HTR-8/SVneo (cell line): Measurements from ENCODE around the gene SLC16A1.

Experiments
- DNase-seq: peaks from one replicate; pipeline ENCODE4 v3.0.0; 2011; ENCODE audit warnings: low spot score, mixed read lengths; ENCODE audit not compliant: insufficient read length
- FAIRE-seq: peaks from 2 replicates; lab custom pipeline; 2011; peaks lifted over from hg19 to GRCh38; lab: Jason Lieb, UNC

The SLC16A1 gene

DNA sequence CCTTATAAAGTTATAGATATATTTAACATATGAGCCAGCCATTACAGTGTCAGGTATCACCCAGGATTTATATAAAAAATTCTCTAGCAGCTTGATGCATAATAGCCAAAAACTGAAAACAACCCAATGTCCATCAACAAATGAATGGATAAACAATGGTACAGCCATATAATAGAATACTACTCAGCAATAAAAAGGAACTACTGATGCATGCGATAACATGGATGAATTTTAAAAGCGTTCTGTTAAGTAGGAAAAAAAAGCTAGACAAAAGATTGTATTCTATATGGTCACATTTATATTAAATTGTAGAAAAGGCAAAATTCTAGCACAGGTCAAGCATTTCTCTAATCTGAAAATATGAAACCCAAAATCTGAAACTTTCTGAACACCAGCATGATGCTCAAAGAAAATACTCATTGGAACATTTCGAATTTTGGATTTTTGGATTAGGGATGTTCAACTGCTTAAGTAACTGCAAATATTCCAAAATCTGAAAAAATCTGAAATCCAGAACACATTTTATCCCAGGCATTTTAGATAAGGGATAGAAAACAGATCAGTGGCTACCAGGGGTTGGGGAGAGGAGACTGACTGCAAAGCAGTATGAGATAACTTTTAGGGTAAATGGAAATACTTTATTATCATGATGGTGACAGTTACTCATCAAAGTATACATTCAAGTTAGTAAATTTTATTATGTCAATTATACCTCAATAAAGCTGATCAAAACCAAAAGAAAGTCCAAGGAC lies 22.0 kb downstream of the SLC16A1 start:
- FAIRE-seq (no peak), DNase-seq (no peak)

DNA sequence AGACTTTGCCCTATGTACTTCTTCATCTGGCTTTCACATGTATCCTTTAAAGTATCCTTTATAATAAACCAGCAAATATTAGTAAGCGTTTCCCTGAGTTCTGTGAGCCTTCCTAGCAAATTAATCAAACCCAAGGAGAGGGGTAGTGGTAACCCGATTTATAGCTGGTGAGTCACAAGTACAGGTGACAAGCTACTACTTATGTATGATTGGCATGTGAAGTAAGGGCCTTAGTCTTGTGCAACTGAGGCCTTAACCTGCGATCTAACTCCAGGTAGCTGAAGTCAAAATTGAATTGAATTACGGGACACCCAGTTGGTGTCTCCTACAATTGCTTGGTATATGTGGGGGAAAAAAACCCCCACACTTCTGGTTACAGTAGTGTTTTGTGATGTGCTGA lies 26.0 kb downstream of the SLC16A1 start:
- no peak for FAIRE-seq
- no peak for DNase-seq

DNA sequence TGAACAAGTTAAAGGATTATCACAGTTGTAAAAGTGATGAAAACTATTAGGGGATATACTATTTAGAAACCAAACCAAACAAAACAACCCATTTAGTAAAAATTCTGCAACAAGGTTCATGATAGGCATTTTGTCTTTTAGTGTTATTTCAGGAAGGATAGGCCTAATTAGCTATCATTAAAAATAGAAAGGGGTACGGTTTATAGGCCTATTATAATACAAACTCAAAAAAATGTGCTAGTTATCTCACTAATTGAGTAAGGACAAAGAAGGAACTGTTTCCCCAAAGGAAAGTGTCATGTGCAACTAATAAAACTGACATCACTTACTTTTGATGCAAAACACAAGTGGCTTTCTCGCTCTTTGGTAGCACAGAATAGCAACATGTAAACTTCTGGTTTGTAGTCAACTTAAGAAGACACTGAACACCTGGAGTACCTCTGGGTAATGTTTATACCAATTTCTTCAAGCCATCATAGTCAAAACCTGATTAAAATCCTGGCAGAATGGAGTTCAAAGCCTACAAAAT lies 28.5 kb downstream of the SLC16A1 start:
- FAIRE-seq (no peak), DNase-seq (no peak)

DNA sequence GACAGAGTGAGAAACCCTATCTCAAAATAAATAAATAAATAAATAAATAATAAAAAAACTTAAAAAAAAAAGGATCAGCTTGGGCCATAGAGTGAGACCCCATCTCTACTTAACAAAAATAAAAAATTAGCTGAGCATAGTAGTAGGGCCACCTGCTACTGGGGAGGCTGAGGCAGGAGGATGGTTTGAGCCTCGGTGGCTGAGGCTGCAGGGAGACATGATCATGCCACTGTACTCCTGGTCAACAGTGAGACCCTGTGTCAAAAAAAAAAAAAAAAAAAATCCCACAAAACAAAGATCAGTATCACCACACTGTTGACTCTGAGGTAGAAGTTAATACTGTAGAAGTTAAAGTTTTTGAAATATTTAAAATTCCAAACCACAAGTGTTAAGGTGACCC lies 29.1 kb downstream of the SLC16A1 start:
- no peak for FAIRE-seq

DNA sequence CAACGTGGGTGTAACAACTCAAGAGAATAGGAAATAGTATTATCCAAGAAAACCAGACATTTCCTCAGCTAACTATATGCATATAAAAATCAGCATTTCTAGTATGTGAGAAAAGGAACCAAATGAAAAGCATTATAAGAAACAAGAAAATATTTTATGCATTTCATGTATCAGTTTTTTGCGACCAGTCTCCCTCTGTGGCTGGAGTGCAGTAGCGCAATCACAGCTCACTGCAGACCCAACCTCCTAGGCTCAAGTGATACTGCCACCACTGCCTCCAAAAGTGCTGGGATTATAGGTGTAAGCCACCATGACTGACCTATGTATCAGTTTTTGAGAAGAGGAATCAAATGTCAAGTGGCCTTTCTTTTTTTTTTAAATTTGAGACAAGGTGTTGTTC lies 31.0 kb downstream of the SLC16A1 start:
- DNase-seq (no peak), FAIRE-seq (no peak)

More for the DNA sequence above, 29.1 kb downstream of the SLC16A1 start:
- DNase-seq = no peak

DNA sequence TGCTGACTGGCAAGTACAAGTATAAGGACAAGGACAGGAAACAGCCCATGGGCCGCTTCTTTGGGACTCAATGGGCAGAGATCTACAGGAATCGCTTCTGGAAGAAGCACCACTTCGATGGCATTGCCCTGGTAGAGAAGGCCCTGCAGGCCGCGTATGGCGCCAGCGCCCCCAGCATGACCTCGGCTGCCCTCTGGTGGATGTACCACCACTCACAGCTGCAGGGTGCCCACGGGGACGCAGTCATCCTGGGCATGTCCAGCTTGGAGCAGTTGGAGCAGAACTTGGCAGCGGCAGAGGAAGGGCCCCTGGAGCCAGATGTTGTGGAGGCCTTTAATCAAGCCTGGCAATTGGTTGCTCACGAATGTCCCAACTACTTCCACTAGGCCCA lies 32.0 kb downstream of the SLC16A1 start:
- DNase-seq (no peak), FAIRE-seq (no peak)

DNA sequence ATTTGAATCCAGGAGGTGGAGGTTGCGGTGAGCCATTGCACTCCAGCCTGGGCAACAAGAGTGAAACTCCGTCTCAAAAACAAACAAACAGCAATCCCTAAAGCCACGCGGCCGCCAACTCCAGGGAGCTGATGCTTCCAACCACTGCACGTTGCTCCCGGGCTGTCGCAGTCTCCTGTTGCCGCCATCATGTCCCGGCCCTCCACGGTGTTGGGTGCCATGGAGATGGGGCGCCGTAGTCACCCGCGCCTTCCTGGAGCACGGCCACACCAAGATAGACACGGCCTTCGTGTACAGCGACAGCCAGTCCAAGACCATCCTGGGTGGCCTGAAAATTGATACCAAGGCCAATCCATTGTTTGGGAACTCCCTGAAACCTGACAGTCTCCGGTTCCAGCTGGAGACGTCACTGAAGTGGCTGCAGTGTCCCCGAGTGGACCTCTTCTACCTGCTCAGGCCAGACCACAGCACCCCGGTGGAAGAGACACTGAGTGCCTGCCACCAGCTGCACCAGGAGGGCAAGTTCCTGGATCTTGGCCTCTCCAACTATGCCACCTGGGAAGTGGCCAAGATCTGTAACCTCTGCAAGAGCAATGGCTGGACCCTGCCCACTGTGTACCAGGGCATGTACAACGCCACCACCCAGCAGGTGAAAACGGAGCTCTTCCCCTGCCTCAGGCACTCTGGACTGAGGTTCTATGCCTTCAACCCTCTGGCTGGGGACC lies 32.6 kb downstream of the SLC16A1 start:
- FAIRE-seq (no peak), DNase-seq (no peak)

DNA sequence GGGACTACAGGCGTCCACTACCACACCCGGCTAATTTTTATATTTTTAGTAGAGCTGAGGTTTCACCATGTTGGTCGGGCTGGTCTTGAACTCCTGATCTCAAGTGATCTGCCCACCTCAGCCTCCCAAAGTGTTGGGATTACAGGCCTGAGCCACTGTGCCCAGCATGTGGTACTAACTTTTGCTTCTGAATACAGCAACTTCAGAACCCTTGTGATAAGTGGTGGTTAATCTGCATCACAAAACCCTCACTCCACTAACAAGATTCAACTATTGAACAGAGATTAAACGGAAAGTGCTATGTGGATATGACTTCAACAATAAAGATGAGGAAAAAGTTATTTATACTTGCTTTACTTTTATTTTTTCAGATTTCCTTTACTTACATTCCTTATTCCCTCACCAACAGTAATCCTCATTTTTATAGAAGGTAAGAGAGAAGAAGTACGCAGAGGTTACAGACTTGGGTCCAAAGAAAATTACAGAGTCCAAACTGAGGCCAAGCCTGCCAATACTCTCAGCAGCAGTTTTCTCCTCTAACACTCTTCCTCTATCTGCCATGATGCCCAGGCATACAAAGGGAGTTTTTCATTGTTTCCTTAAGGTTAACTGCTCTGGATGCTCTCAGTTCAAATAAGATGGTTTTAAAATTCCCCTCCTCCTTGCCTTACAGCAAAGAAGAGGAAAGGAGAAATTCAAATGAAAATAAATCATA lies 44.3 kb downstream of the SLC16A1 start:
- DNase-seq (no peak), FAIRE-seq (no peak)

DNA sequence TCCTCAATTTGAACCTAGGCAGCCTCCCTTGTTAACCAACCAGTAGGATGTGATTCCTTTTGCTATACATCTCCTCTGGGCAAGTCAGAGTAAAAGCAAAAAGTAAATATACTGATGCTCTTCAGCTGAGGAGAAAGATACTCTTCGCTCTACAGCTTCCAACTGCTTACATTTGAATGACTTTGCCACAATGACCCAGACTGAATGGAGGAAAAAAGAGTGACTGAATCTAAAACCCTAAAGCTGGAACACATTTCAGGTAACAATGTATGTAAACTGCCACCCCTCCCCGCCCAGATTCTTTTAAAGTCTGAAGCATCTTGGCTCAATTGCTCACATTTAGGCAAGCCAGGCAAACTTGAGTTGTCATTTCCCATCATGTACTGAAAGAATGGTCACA lies 46.1 kb downstream of the SLC16A1 start:
- DNase-seq (no peak), FAIRE-seq (no peak)

DNA sequence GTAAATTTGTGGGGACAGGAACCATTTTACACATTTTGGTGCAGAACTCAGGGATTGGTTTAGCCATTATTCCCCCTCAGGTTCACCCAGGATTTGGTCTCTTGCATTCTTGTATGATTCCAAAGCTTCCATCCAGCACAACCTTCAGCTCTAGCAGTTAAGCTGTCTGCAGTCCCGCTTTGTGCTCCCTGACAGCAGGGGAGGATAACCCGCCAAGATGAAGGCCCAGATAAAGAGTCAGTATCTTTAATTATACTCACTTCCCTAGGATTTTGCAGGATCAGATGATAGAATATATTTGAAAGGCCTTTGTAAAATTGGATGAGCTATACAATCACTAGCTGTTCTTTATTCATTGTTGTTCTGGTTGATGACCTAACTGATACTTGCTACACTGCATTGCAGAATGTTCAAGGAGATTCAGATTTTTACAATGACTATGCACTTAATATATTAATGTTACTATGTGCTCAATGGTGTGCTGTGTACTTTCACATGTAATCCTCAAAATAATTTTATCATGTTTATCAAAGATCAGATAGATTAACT lies 49.8 kb downstream of the SLC16A1 start:
- FAIRE-seq (no peak), DNase-seq (no peak)

DNA sequence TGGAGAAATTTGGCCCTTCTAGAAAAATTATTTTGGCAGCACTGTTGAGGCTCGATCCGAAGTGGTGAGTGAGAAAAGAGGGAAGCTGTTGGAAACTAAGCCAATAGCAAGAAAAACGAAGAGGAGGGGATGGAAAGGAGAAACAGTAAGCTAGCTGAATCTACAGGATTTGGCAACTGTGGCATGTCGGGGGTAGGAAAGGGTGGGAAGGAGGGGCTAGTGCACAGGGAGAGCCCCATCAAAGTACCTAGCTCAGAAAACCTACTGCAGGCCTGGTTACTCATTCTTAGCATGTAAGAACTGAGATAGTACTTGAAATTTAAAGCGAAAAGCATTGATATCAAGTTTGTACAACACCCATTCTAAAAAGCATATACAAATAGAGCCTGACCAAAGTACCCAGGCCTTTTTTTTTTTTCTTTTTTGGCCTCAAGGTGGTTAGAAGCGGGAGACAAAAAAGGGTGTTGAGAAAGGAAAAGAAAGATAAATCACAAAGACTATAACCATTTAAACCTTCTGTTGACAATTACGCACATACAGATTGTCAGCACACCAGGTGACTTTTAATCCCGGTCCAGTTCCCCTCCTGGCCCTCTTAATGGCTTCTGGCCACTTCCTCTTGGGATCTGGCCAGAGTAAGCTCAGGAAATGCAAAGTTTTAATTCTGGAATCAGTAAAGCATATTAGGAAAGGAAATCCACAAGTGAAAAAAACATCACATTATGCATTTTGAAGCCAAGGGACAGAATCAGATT lies 50.4 kb downstream of the SLC16A1 start:
- FAIRE-seq = no peak

DNA sequence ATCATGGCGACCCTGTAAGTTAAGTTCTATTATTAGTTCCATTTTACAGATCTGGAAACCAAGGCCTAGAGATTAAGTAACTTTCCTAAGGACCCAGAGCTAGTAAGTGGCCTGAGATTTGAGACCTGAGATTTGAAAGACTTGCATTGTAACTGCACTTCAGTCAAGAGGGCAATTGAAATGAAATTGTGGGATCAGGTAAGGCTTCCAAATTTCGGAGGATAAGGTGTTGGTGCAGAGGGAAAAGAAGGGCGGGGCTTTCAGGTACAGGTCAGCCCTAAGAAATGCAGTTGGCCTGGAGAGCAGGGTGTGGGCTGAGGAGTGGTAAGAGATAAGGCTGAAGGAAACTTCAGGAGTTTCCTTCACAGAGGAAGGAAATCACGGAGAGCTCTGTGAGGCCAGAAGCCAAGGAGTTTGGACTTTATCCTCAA lies 51.1 kb downstream of the SLC16A1 start:
- FAIRE-seq (no peak), DNase-seq (no peak)

More for the DNA sequence above, 50.4 kb downstream of the SLC16A1 start:
- no peak for DNase-seq

DNA sequence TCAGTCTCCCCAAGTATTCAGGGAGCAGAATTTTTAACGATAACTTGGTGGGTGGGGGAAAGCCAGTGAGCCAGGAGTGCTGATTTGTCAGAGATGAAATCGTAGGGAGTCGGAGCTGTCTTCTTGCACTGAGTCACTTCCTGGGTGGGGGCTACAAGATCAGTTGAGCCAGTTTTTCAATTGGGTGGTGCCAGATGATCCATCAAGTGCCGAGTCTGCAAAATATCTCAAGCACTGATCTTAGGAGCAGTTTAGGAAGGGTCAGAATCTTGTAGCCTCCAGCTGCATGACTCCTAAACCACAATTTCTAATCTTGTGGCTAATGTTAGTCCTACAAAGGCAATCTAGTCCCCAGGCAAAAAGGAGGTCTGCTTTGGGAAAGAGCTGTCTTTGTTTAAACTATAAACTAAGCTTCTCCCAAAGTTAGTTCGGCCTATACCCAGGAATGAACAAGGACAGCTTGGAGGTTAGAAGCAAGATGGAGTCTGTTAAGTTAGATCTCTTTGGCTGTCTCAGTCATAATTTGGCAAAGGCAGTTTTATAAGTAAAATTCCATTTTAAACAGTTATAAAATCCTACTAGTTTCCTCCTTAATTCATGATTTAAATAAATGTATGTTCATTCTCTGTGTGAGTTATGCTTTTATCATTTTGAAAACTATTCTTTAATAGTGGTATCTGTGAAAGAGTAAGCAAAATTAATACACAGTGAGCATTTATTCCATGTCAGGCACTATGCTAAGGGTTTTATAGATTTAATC lies 51.7 kb downstream of the SLC16A1 start:
- FAIRE-seq (no peak), DNase-seq (no peak)

DNA sequence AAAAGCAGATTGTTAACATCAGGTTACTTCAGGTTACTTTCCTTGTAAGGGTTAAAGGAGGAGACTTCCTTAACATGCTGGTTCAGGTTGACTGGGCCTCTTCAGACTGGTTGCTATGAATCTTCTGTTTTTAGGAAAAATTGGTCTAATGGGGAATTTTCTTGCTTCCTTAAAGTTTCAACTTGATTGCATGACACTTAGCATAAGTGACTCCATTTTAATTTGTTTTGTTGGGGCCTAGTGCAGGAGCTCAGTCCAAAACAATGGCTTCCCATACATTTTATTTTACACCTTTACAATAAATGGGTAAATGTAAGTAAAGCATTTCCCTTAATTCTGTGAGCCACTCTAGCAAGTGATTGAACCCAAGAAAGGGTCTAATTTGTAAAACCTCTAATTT lies 53.8 kb downstream of the SLC16A1 start:
- no peak for FAIRE-seq

DNA sequence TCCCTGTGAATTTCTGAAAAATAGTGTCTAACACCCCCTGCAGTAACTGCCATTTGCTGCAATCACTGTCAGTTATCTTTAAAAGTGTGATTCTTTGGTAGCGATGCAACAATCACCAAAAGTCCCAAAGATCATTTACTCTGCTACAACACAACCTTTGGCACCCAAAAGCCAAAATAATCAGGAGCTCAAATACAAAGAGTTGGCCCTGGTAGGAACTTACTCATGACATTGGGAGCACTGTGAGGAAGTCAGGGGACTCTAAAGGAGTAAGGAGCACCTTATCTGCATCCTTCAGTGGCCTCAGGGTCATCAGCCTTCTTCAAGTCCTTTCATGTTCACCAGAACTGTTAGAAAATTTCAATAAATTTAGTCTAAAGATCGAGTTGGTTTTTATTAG lies 54.6 kb downstream of the SLC16A1 start:
- no peak for FAIRE-seq
- no peak for DNase-seq

More for the DNA sequence above, 53.8 kb downstream of the SLC16A1 start:
- no peak for DNase-seq

DNA sequence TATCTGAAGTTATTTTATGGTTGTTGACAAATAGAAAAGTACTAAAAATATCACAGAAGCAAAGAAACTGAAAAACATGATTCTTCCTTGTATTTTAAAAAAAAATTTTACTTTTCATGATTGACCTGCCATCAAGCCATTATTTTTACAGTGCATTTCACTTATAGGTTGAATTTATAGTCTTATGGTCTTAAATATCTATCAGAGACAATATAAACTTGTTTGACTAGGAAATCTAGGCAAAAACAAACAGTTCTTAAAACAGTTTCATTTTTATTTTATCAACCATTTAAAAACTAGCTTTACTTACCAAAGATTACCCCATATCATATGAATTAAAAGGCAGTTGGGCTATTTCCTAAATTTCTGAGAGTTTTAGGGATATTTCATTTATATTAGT lies 59.2 kb downstream of the SLC16A1 start:
- no peak for FAIRE-seq
- DNase-seq = no peak

DNA sequence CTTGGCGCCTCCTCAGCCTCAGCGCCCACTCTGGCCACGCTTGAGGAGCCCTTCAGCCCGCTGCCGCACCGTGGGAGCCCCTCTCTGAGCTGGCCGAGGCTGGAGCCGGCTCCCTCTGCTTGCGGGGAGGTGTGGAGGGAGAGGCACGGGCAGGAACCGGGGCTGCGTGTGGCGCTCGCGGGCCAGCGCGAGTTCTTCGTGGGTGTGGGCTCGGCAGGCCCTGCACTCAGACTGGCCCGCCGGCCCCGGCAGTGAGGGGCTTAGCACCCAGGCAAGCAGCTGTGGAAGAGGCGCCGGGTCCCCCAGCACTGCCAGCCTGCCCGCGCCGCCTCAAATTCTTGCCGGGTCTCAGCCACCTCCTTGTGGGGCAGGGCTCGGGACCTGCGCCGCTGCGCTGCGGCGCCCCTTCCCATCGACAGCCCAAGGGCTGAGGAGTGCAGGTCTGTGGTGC lies 61.4 kb downstream of the SLC16A1 start:
- FAIRE-seq (no peak), DNase-seq (no peak)

DNA sequence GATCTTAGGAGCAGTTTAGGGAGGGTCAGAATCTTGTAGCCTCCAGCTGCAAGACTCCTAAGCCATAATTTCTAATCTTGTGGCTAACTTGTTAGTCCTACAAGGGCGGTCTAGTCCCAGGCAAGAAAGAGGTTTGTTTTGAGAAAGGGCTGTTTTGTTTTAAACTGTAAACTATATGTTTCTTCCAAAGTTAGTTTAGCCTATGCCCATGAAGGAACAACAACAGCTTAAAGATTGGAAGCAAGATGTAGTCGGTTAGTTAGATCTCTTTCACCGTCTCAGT lies 62.0 kb downstream of the SLC16A1 start:
- FAIRE-seq (no peak), DNase-seq (no peak)

DNA sequence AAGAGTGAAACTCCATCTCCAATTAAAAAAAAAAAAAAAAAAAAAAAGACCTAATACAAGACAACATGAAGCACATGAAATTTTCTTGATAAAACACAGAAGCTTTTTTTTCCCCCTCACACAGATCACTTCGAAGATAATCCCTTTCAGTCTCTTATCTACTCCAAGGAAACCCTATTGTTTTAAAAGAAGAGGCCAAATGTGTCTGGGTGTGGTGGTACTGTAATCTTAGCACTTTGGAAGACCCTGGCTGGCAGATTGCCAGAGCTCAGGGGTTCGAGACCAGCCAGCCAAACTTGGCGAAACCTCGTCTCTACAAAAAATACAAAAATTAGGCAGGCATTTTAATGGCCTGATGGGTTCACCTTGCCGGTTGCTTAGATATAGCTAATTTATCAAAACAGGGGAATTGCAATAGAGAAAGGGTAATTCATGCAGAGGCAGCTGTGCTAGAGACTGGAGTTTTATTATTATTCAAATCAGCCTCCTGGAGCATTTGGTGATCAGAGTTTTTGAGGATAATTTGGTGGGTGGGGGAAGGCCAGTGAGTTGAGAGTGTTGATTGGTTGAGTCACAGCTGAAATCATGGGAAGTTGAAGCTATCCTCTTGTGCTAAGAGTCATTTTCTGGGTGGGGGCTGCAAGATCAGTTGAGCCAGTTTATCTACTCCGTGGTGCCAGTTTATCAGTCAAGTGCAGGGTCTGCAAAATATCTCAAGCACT lies 62.5 kb downstream of the SLC16A1 start:
- DNase-seq = no peak
- no peak for FAIRE-seq
